CD4-positive, alpha-beta T cell treated with Interferon gamma for 1 hour (primary cell): Measurements from ENCODE around the gene SEC14L2.
A peak's percentile ranks its signal among the peaks of the same experiment; 100 is the strongest.

ENCODE experiments used
- DNase-seq: peaks from one replicate; pipeline ENCODE4 v3.0.0-alpha.2; 2020

The SEC14L2 gene

DNA sequence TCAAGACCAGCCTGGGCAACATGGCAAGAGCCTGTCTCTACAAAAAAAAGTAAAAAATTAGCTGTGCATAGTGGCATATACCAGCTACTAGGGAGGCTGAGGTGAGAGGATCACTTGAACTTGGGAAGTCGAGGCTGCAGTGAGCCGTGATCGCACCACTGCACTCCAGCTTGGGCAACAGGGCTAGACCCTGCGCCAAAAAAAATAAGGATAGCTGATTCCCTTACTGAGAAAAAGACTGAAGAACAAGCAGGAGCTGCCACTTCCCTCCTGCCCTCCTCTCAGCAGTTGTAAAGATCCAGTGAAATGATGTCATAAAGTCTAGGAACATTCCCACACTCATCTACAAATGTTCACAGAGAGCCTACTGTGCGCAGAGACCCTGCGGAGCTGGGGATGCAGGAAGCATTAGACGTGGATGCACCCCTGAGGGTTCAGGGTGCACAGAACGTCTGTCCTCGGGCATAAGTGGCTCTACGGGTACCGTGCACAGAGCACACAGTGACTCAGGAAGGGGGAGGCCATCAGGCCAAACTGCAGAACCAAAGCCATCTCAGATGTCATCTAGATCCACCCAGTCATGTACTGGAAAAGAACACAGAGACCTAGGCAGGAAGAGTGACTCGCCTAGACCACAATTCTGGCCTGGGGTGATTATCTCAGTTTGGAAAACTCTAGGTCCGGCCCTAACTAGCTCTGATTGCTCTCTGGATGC lies 11.7 kb downstream of the SEC14L2 start:
- DNase-seq, result no peak

DNA sequence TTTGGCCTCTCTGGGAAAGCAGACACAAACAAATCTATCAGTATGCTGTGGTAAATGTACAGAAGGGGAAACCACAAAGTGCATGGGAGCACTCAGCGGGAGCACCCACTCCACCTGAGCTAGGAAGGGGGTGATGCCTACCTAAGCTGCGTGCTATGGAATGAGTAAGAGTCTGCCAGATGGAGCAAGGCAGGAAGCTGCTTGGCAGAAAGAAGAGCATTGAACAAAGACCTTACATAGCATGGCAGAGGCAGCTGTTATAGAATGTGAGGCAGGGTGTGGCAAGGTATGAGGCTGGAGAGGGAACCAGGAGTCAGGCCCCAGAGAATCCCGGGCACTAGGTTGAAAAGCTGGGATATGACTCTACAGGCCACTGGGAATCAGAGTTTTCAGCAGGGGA lies 15.0 kb downstream of the SEC14L2 start:
- no peak for DNase-seq

- DNase-seq, result no peak
These were observed 16.2 kb downstream of the SEC14L2 start for GRCh38 chr22:30413001-30413400.

- no peak for DNase-seq
These were observed 17.1 kb downstream of the SEC14L2 start for GRCh38 chr22:30413745-30414524.

DNA sequence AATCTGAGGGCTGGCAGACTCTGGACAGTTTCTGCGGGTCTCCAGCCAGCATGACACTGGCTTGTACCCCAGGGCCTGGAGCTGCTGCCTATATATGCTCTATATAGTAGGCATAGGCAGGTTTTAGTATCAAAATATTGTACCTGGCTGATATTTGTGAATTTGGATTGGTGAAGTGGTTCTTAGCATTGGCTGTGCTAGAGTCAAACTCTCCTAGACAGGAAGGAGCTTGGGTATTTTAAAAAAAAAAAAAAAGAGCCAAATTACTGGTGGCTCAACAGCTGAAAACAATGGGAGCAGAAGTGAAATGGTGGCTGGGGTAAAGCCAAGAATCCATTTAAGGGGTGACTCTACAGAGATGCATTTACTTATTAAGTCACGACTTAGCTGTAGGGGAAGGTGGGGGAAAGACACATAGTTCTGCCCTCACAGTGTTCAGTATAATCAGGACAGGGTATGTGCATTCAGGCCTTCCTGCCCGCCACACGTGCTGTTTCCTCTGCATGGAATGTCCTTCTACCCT lies 17.8 kb downstream of the SEC14L2 start:
- DNase-seq, result no peak

DNA sequence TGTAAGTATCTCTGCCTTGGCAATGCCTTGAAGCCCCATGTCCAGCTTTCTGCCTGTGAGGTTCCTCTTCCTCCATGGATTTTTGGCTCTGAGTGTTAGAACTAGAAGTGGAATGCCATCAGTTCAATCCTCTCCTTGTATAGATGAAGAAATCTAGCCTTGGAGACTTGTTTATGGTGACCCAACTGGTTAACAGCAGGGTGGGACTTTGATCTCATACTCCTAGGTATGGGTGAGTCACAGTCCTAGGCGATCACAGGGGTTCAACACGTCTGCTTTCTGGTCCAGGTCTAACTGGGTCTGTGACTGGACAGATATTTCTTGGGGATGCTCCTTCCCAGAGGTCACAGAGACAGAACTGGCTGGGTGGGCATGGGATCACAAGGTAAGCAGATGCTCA lies 19.6 kb downstream of the SEC14L2 start:
- no peak for DNase-seq

- DNase-seq, result no peak
These were observed 20.0 kb downstream of the SEC14L2 start for GRCh38 chr22:30416837-30417236.

DNA sequence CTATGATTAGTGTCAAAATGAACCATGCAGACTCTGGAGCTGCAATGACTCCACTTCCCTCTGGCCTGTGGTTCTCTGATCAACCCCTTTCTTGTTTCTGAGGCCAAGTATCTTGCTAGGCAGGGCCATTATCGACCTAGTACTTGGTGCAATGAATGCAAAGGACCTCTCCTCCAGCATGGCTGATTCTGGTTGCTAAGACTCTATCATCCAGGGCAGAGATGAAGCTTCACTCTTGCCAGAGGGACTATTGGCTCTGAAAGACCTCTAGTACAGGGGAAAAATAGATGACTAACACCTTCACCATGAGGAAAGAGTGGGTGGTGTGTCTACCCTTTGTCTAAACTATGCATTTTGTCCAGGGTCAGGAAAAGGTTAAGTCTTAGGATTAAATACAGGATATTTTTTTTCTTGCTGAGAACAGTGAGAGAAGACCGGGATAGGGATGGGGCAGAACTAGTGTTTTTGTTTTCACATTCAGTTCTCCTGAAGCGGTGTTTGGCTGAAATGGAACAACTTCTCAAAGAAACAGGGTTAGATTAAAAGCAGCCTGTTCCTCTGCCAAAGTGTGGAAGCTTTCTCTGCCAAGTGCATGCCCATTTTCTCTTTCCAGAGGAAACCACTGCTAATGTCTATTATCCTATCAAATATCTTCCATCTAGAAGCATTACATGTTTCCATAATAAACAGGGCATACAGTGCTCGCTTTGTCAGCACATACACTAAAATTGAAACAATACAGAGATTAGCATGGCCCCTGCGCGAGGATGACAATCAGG lies 23.7 kb downstream of the SEC14L2 start:
- no peak for DNase-seq

GRCh38 chr22:30421695-30422480 lies 25.1 kb downstream of the SEC14L2 start:
- DNase-seq, result no peak

- peak; percentile 20 for DNase-seq
These were observed 25.9 kb downstream of the SEC14L2 start for GRCh38 chr22:30422481-30423300.

DNA sequence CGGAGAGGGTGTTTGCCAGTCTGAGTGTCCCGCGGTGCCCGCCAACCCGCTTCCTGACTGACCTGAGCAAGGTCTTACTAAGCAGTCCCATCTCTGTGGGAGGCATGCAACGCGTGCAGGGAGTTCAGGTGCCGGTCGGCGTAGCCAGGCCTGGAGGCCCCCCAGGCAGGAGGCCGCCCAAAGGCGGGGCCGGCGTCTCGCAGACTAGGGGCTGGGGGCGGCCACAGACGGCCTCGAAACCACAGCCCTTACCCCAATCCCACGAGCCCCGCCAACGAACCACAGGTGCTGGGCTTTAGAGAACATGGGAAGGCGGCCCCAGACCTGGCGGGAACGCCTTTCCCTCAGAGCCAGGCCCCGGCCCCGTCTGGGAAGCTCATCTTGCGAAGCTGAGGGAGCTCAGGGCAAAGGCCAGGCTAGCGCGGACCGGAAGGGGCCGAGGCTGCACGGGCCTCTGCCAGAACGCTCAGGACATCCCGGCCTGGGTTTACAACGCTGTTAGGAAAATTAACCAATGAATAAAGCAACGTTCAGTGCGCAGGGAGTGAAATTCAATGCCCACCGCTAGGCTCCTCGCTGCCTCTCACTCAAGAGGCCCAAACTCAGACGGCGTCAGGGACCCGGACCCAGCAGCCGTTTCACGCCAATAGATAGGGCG lies 26.6 kb downstream of the SEC14L2 start:
- DNase-seq, result no peak

DNA sequence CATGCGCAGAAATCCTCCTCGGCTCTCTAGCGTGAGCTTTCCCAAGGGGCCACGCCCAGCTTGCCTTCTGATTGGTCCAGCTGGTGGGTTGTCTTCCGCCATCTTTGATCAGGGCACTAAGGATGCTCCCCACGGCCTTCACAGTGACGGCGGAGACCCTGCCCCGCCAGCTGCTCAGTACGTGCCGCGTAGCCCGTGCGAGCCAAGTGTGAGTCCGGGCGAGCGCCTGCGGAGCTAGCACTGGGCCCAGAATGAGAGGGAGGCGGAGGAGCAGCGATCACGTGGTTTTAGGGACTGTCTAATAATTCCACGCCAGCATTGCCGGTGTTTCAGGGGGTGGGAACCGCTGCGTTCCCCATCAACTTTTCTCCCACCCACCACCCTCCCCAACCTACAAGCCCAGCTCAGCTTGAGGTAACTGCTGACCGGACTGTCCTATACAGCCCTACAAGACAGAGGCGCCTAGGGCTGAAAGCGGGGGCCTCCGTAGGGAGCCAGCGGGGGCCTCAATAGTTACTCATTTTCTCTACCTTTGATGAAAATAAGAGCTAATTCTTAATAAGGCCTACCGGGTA lies 27.2 kb downstream of the SEC14L2 start:
- DNase-seq, result peak; percentile 99

GRCh38 chr22:30424534-30425326 lies 27.9 kb downstream of the SEC14L2 start:
- no peak for DNase-seq

DNA sequence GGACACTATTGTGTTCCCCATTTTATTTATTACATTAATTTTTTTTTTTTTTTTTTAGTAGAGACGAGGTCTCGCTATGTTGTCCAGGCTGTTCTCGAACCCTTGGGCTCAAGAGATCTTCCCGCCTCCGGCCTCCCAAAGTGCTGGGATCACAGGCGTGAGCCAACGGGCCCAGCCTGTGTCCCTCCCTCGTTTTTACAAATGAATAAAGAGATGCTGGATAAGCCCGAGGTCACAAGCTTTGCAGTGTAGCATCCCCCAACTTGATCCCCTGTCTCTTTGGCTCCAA lies 28.5 kb downstream of the SEC14L2 start:
- no peak for DNase-seq

GRCh38 chr22:30425616-30426387 lies 29.0 kb downstream of the SEC14L2 start, which contains the start of gene MTFP1:
TSS of gene MTFP1 (plus strand) at chr22:30425768. CDS start at chr22:30425880, 112 bp downstream.
- peak; percentile 43 for DNase-seq

DNA sequence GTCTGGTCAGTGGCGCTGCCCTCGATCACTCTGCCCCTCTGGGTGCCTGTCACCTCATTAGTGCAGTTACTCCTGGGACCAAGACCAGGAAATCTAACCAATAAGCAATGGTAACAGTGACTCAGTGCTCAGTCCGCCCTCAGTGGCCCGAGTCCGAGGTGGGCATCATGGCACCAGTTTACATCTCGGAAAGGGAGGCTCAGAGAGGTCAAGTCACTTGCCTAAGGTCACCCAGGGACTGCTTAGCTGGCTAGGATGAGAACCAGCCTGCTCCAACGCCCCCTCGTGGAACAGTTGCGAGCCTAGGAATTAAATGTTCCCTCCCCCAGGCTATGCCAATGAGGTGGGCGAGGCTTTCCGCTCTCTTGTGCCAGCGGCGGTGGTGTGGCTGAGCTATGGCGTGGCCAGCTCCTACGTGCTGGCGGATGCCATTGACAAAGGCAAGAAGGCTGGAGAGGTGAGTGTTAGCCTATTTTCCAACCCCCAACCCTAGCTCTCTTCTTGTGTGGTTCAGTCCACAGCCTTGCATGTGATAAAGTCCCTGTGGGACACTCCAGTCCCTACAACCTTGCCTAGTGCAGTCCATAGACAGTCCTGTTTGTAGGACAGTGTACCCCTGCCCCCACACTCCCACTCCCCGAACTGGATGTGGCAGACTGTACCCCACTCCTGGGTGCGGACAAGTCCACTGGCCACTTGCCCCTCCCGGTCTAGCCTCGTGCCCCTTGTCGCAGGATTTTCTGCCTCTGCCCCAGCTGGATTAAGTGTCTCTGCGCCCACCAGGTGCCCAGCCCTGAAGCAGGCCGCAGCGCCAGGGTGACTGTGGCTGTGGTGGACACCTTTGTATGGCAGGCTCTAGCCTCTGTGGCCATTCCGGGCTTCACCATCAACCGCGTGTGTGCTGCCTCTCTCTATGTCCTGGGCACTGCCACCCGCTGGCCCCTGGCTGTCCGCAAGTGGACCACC lies 29.9 kb downstream of the SEC14L2 start:
- DNase-seq, result peak; percentile 86

DNA sequence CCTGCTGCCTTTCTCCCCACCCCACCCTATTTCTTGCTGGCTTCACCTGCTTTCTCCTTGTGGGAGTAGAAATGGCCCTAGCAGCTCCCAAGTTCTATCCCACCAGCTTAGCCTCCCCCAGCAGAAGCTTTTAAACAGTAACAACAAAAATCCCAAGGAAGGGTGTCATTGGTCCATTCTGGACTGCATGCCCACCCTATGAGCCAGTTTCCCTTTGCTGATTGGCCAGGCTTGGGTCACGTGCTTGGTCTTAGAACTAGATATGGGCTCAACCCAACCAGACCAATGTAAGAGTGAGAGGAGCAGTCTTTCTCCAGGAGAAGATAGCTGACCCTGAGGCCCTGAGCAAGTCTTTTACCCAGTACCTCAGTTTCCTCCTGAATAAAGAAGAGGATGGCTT lies 31.1 kb downstream of the SEC14L2 start:
- no peak for DNase-seq

DNA sequence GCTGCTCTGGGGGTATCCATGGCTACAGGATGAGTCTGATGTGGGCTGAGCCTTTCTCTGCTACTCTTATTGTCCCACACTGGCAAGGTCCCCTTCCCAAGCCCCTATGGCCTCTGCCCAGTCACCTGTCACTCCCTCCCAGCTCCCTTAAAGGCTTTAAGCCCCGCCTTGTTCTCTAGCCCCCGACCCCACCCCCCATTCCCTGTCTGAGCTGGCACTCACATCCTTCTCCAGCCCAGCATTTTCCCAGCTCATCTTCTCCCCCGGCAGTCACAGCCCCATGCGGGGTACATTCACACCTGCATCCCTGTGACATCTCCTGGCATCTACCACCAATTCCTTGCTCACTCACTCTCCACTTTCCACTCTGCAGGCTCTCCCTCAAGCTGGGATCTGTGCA lies 33.1 kb downstream of the SEC14L2 start:
- DNase-seq, result no peak
